GM18508 (cell line): Measurements from ENCODE around the gene ASAP3.

Experiments used
- ATAC-seq: cut with Tn5 transposase; IDR thresholded peaks from one replicate; pipeline ENCODE4 v1.9.1; 2021; ENCODE audit warnings: moderate number of reproducible peaks; ENCODE audit not compliant: insufficient read depth, unreplicated experiment

Gene ASAP3

GRCh38 chr1:23480187-23481025 lies 3.6 kb downstream of the ASAP3 start:
- no peak for ATAC-seq

- no peak for ATAC-seq
These were observed 4.4 kb downstream of the ASAP3 start for GRCh38 chr1:23479666-23479941.

- ATAC-seq: no peak
These were observed 4.9 kb downstream of the ASAP3 start for GRCh38 chr1:23478896-23479665.

GRCh38 chr1:23477359-23478144 lies 6.4 kb downstream of the ASAP3 start:
- no peak for ATAC-seq

- no peak for ATAC-seq
These were observed 8.3 kb downstream of the ASAP3 start for GRCh38 chr1:23475641-23476040.

GRCh38 chr1:23475134-23475628 lies 8.8 kb downstream of the ASAP3 start:
- no peak for ATAC-seq

GRCh38 chr1:23473037-23473800 lies 10.8 kb downstream of the ASAP3 start:
- no peak for ATAC-seq

- ATAC-seq: no peak
These were observed 11.5 kb downstream of the ASAP3 start for GRCh38 chr1:23472351-23473036.

- ATAC-seq: no peak
These were observed 12.4 kb downstream of the ASAP3 start for GRCh38 chr1:23471473-23472075.

GRCh38 chr1:23470282-23471070 lies 13.5 kb downstream of the ASAP3 start:
- ATAC-seq: no peak

- no peak for ATAC-seq
These were observed 14.5 kb downstream of the ASAP3 start for GRCh38 chr1:23469372-23469982.

GRCh38 chr1:23466423-23466989 lies 17.5 kb downstream of the ASAP3 start:
- ATAC-seq: no peak

- ATAC-seq: no peak
These were observed 20.7 kb downstream of the ASAP3 start for GRCh38 chr1:23463286-23463685.

- no peak for ATAC-seq
These were observed 21.2 kb downstream of the ASAP3 start for GRCh38 chr1:23462766-23463165.

GRCh38 chr1:23461050-23461449 lies 22.9 kb downstream of the ASAP3 start:
- no peak for ATAC-seq

GRCh38 chr1:23460519-23460918 lies 23.5 kb downstream of the ASAP3 start:
- ATAC-seq: no peak

- ATAC-seq: no peak
These were observed 24.6 kb downstream of the ASAP3 start for GRCh38 chr1:23459338-23459757.

GRCh38 chr1:23456226-23456625 lies 27.8 kb downstream of the ASAP3 start:
- no peak for ATAC-seq
